Gastrocnemius medialis (tissue), 4 donors: Measurements from ENCODE around the gene FCHSD1.

ENCODE experiments used
- POLR2A ChIP-seq, 2 donors: fragments of 450-650 bp; IDR thresholded peaks; one replicate each; pipeline ENCODE4 v1.6.1; 2017; ENCODE audit warnings: antibody characterized with exemption in 2 of 2, mild to moderate bottlenecking in 2 of 2, moderate library complexity in 2 of 2
- TF ChIP-seq, protein P1 (sequence below), 5 experiments: fragments of 450-650 bp in 3 of 5; fragments of 200-600 bp in 2 of 5; sonication (generic) in 2 of 5; IDR thresholded peaks in 4 of 5; conservative IDR thresholded peaks in 1 of 5; 1 replicate in 4 of 5; 2 replicates in 1 of 5; pipeline ENCODE4 v1.5.1; 2016 to 2019; ENCODE audit warnings: antibody characterized with exemption in 5 of 5, mild to moderate bottlenecking in 3 of 5, moderate library complexity in 3 of 5

DNA sequence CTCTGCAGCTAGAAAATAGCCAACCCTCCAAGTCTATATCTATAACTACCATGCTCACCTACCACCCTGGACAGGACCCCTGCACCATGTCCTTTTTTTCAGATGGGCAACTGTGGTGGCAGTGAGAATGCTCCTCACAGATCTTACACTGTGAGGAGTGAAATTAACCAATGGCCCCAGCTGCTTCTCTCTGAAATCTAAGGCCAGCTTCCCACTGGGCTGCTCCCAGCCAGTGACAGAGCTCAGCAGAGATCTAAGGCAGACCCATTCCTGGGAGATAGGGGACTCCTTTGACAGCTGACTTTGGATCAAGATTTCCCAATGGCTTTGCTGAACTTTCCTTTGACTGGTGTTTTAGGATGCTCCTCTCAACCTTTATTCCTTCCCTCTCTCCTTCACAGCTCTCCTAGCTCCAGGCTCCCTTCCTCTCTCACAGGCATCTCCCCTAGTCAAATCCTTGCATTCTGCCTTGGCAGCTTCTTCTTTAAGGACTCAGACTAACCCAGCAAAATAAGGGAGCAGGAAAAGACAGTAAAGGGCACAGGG is 32.5 kb upstream of the FCHSD1 start:
- TF ChIP-seq, protein P1, sequence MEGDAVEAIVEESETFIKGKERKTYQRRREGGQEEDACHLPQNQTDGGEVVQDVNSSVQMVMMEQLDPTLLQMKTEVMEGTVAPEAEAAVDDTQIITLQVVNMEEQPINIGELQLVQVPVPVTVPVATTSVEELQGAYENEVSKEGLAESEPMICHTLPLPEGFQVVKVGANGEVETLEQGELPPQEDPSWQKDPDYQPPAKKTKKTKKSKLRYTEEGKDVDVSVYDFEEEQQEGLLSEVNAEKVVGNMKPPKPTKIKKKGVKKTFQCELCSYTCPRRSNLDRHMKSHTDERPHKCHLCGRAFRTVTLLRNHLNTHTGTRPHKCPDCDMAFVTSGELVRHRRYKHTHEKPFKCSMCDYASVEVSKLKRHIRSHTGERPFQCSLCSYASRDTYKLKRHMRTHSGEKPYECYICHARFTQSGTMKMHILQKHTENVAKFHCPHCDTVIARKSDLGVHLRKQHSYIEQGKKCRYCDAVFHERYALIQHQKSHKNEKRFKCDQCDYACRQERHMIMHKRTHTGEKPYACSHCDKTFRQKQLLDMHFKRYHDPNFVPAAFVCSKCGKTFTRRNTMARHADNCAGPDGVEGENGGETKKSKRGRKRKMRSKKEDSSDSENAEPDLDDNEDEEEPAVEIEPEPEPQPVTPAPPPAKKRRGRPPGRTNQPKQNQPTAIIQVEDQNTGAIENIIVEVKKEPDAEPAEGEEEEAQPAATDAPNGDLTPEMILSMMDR (IDR thresholded peaks at IDR 0.05 in 4 of 5, conservative IDR thresholded peaks at IDR 0.05 in 1 of 5): no peak
- no peak for TF ChIP-seq POLR2A (IDR thresholded peaks at IDR 0.05)
